ENCODE data around the gene KCMF1.
"Not testable (repeated sequence)": the region's sequence is repeated elsewhere in the genome, so short reads cannot be mapped to it uniquely, and the experiment has no call there.

KCMF1 gene

GRCh38 chr2:84970868-84971509, at the start of gene KCMF1:
Gene KCMF1, plus strand, starts transcription at chr2:84971161. Its CDS starts 291 bp downstream, at chr2:84971452.
- DNase-seq, result peak; percentile 71

- no peak for DNase-seq
Observed at GRCh38 chr2:84923009-84923408, 48.0 kb upstream of the KCMF1 start.

GRCh38 chr2:84924173-84925106, 46.5 kb upstream of the KCMF1 start:
- peak; percentile 13 for DNase-seq

GRCh38 chr2:84925336-84925723, 45.6 kb upstream of the KCMF1 start:
- DNase-seq, result no peak

- peak; percentile 93 for DNase-seq
Observed at GRCh38 chr2:84925724-84926376, 45.1 kb upstream of the KCMF1 start.

GRCh38 chr2:84927275-84927627, 43.7 kb upstream of the KCMF1 start:
- no peak for DNase-seq

- DNase-seq, result no peak
Observed at GRCh38 chr2:84931384-84931821, 39.6 kb upstream of the KCMF1 start.

- no peak for DNase-seq
Observed at GRCh38 chr2:84938194-84938879, 32.6 kb upstream of the KCMF1 start.

GRCh38 chr2:84939426-84940087, 31.4 kb upstream of the KCMF1 start:
- DNase-seq, result no peak

GRCh38 chr2:84940088-84940470, 30.9 kb upstream of the KCMF1 start:
- no peak for DNase-seq

GRCh38 chr2:84940831-84941412, 30.0 kb upstream of the KCMF1 start:
- DNase-seq, result no peak

- no peak for DNase-seq
Observed at GRCh38 chr2:84942166-84942565, 28.8 kb upstream of the KCMF1 start.

GRCh38 chr2:84942964-84943421, 28.0 kb upstream of the KCMF1 start:
- DNase-seq, result peak; percentile 47

GRCh38 chr2:84944295-84944909, 26.6 kb upstream of the KCMF1 start:
- DNase-seq, result no peak

- DNase-seq, result not testable (repeated sequence)
Observed at GRCh38 chr2:84945838-84946203, 25.1 kb upstream of the KCMF1 start.

- DNase-seq, result peak; percentile 90
Observed at GRCh38 chr2:84946204-84947009, 24.6 kb upstream of the KCMF1 start.

GRCh38 chr2:84947010-84947593, 23.9 kb upstream of the KCMF1 start:
- DNase-seq, result no peak

- no peak for DNase-seq
Observed at GRCh38 chr2:84953535-84953934, 17.4 kb upstream of the KCMF1 start.

- DNase-seq, result no peak
Observed at GRCh38 chr2:84954329-84954728, 16.6 kb upstream of the KCMF1 start.

Measured in HCEC 1CT (cell line).